Left kidney (tissue), 2 donors: ENCODE data around the gene IQGAP2. TPM values are rescaled to one million over a fixed set of nuclear protein-coding genes. Genes with fewer than 3 reads are reported as not detected.
"Not testable (repeated sequence)": the region's sequence is repeated elsewhere in the genome, so short reads cannot be mapped to it uniquely, and the experiment has no call there.

Source experiments
- DNase-seq: peaks from one replicate; pipeline ENCODE4 v3.0.0-alpha.2; 2013
- polyA plus RNA-seq: library from polyadenylated mRNA; unstranded; fragments of 120-200 nt; gene quantifications from one replicate; pipeline ENCODE4 v1.2.1, GENCODE V29; 2013; ENCODE audit not compliant: insufficient read length

The IQGAP2 gene
- polyA plus RNA-seq, 1 donor = 77.6 TPM

- DNase-seq = no peak
Observed at GRCh38 chr5:76500633-76501393, 97.7 kb downstream of the IQGAP2 start.

- no peak for DNase-seq
Observed at GRCh38 chr5:76503929-76504328, 100.8 kb downstream of the IQGAP2 start.

GRCh38 chr5:76504901-76505564, 101.9 kb downstream of the IQGAP2 start:
- DNase-seq = no peak

- DNase-seq = no peak
Observed at GRCh38 chr5:76513476-76513875, 110.4 kb downstream of the IQGAP2 start.

- DNase-seq = no peak
Observed at GRCh38 chr5:76514292-76514691, 111.2 kb downstream of the IQGAP2 start.

- no peak for DNase-seq
Observed at GRCh38 chr5:76514713-76515112, 111.6 kb downstream of the IQGAP2 start.

GRCh38 chr5:76517334-76517733, 114.2 kb downstream of the IQGAP2 start:
- no peak for DNase-seq

GRCh38 chr5:76518246-76518645, 115.2 kb downstream of the IQGAP2 start:
- DNase-seq = not testable (repeated sequence)

GRCh38 chr5:76521240-76521758, 118.2 kb downstream of the IQGAP2 start:
- no peak for DNase-seq

GRCh38 chr5:76522103-76522935, 119.2 kb downstream of the IQGAP2 start:
- no peak for DNase-seq

- DNase-seq = no peak
Observed at GRCh38 chr5:76524101-76524835, 121.2 kb downstream of the IQGAP2 start.

- no peak for DNase-seq
Observed at GRCh38 chr5:76524868-76525267, 121.8 kb downstream of the IQGAP2 start.

- no peak for DNase-seq
Observed at GRCh38 chr5:76525956-76526355, 122.9 kb downstream of the IQGAP2 start.

GRCh38 chr5:76526950-76527583, 124.0 kb downstream of the IQGAP2 start:
- DNase-seq = no peak

GRCh38 chr5:76527685-76528161, 124.6 kb downstream of the IQGAP2 start:
- DNase-seq = no peak

- no peak for DNase-seq
Observed at GRCh38 chr5:76528547-76529331, 125.7 kb downstream of the IQGAP2 start.

- no peak for DNase-seq
Observed at GRCh38 chr5:76529464-76530344, 126.6 kb downstream of the IQGAP2 start.

GRCh38 chr5:76532052-76532451, 129.0 kb downstream of the IQGAP2 start:
- no peak for DNase-seq

- DNase-seq = no peak
Observed at GRCh38 chr5:76532973-76533372, 129.9 kb downstream of the IQGAP2 start.
